GM23248 (cell line): Measurements from ENCODE around the gene CSF2. TPM values are rescaled to one million over a fixed set of nuclear protein-coding genes. Genes with fewer than 3 reads are reported as not detected.
"Not testable (repeated sequence)": the region's sequence is repeated elsewhere in the genome, so short reads cannot be mapped to it uniquely, and the experiment has no call there.

Experiments used
- DNase-seq: peaks from one replicate; pipeline ENCODE4 v3.0.0-alpha.2; 2015
- H2AFZ ChIP-seq: fragments of 200-600 bp; sonication (generic); 2 replicates; pipeline ENCODE4 v1.6.1; 2016; ENCODE audit warnings: antibody characterized with exemption
- H3F3A ChIP-seq: fragments of 200-600 bp; sonication (generic); 2 replicates; pipeline ENCODE4 v1.6.1; 2016; ENCODE audit warnings: mild to moderate bottlenecking, antibody characterized with exemption, mixed run types; ENCODE audit not compliant: insufficient read depth
- H3K27ac ChIP-seq: fragments of 200-600 bp; sonication (generic); 2 replicates; pipeline ENCODE4 v1.5.1; 2016; ENCODE audit warnings: mild to moderate bottlenecking
- H3K27me3 ChIP-seq: fragments of 200-600 bp; sonication (generic); replicated peaks from 2 replicates; pipeline ENCODE4 v1.6.1; 2016; ENCODE audit warnings: mild to moderate bottlenecking; ENCODE audit not compliant: insufficient read depth
- H3K36me3 ChIP-seq: fragments of 200-600 bp; sonication (generic); 2 replicates; pipeline ENCODE4 v1.6.1; 2016; ENCODE audit warnings: low read depth, mild to moderate bottlenecking
- H3K4me1 ChIP-seq: fragments of 200-600 bp; sonication (generic); 2 replicates; pipeline ENCODE4 v1.6.1; 2016; ENCODE audit warnings: mild to moderate bottlenecking; ENCODE audit not compliant: insufficient read depth
- H3K4me2 ChIP-seq: fragments of 200-600 bp; sonication (generic); one replicate; pipeline ENCODE4 v1.6.1; 2016; ENCODE audit warnings: mild to moderate bottlenecking; ENCODE audit not compliant: unreplicated experiment
- H3K4me3 ChIP-seq: fragments of 200-600 bp; sonication (generic); 2 replicates; pipeline ENCODE4 v1.5.1; 2016; ENCODE audit warnings: mild to moderate bottlenecking
- H3K79me2 ChIP-seq: fragments of 200-600 bp; sonication (generic); 2 replicates; pipeline ENCODE4 v1.6.1; 2016; ENCODE audit warnings: mild to moderate bottlenecking; ENCODE audit not compliant: insufficient read depth
- H3K9ac ChIP-seq: fragments of 200-600 bp; sonication (generic); 2 replicates; pipeline ENCODE4 v1.6.1; 2016; ENCODE audit warnings: mild to moderate bottlenecking
- H3K9me2 ChIP-seq: fragments of 200-600 bp; sonication (generic); 2 replicates; pipeline ENCODE4 v1.6.1; 2016; ENCODE audit warnings: mixed run types, mild to moderate bottlenecking, moderate library complexity; ENCODE audit not compliant: insufficient read depth
- H3K9me3 ChIP-seq: fragments of 200-600 bp; sonication (generic); one replicate; pipeline ENCODE4 v1.6.1; 2017; ENCODE audit warnings: low read depth
- H4K20me1 ChIP-seq: fragments of 200-600 bp; sonication (generic); 2 replicates; pipeline ENCODE4 v1.6.0; 2016; ENCODE audit not compliant: insufficient read depth
- EZH2 ChIP-seq: fragments of 200-600 bp; sonication (generic); IDR thresholded peaks from 2 replicates; pipeline ENCODE4 v1.6.1; 2018; ENCODE audit warnings: antibody characterized with exemption, mild to moderate bottlenecking; ENCODE audit not compliant: insufficient read depth, poor library complexity, severe bottlenecking
- EZH2phosphoT487 ChIP-seq: fragments of 200-600 bp; sonication (generic); IDR thresholded peaks from 2 replicates; pipeline ENCODE4 v1.6.1; 2018; ENCODE audit warnings: antibody characterized with exemption, moderate library complexity, mild to moderate bottlenecking, low read depth; ENCODE audit not compliant: insufficient read depth
- WGBS, 2 experiments: methylation state at CpG; one replicate each; pipeline ENCODE4 v1.1.6; 2015 to 2017; ENCODE audit warnings: low lambda C conversion rate in 2 of 2, low coverage in 1 of 2; ENCODE audit errors: missing lambda C conversion rate in 2 of 2; 5-methylcytosine and 5-hydroxymethylcytosine counted together
- in situ Hi-C: fragments of 300-500 bp; cut with MboI; formaldehyde crosslinking; loops from 2 replicates; pipeline ENCODE4 v1.15.0; 2020
- polyA plus RNA-seq: library from polyadenylated mRNA; unstranded; fragments of >200 nt; fragmentation: Nextera tagmentation; extraction: Ambion mirVana; gene quantifications from 2 replicates; pipeline ENCODE4 v1.2.1, GENCODE V29; 2016
- total RNA-seq: library from RNA; depleted of rRNA; stranded (reverse); fragments of >200 nt; shearing (Covaris generic); gene quantifications from 2 replicates; pipeline ENCODE4 v1.2.3, GENCODE V29; 2014

Gene CSF2
- total and polyA plus RNA-seq, 2 experiments from 2014 or later, result not detected

DNA sequence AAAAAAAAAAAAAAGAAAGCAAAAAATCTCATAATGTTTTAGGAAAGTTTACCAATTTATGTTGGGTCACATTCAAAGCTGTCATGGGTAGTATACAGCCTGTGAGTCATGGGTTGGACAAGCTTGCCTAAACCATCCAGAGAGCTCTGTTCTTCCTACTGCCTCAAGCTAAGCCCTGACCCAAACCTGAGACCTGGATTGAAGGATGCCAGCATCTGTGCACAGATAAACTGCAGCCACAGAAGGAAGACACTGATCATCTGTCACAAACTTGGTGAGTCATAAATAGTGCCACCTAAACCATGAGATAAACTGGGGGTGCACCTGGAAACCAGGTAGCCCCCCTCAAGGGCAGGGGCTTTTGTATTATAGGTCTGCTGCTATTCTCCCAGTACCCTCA, 31.0 kb downstream of the CSF2 start:
- peak overlapping the region; percentile 49 for H3K4me2 ChIP-seq
- no peaks in the 10 kb centered on the region for H3K9me3 ChIP-seq
- no peaks in the 10 kb centered on the region for H3K36me3 ChIP-seq
- no peaks in the 10 kb centered on the region for H4K20me1 ChIP-seq
- DNase-seq, result peak; percentile 84
- in situ Hi-C loops, result no loop called here
- peaks cover 14% of the 10 kb centered on the region for H3F3A ChIP-seq
- no peaks in the 10 kb centered on the region for H3K9me2 ChIP-seq
- H2AFZ ChIP-seq, result no peak overlapping the region
- H3K79me2 ChIP-seq, result no peaks in the 10 kb centered on the region
- no peak overlapping the region for H3K9ac ChIP-seq
- H3K4me1 ChIP-seq, result peaks cover 34% of the 10 kb centered on the region
- TF ChIP-seq EZH2 (no peak), EZH2phosphoT487 (no peak)
- H3K27me3 ChIP-seq, result no peaks in the 10 kb centered on the region
- H3K27ac ChIP-seq, result peak overlapping the region; percentile 79; the same call in 1 of the 2 replicates
- H3K4me3 ChIP-seq, result no peak overlapping the region

DNA sequence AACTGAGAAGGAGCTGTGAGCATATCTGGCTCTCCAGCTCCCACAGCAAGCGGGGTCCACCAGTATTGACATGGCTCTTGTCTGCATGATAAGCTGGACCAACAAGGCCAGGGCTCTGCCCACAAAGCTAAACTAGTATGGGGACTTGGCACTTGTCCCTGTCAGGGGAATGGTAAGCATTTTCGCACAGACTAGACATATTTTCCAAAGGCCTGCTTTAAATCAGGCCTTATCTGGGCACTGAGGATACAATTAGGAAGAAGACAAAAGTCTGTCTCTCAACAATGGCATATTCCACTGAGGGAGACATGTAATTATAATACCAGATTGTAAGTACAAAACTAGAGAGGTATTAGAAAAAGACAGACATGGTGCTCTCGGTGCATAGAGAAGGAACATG, 32.1 kb downstream of the CSF2 start:
- H3F3A ChIP-seq, result peaks cover 14% of the 10 kb centered on the region
- WGBS, 2 experiments, result 91 to 92% methylated on average over 3 of the region's 3 CpGs
- no peaks in the 10 kb centered on the region for H3K79me2 ChIP-seq
- no peak overlapping the region for H3K27ac ChIP-seq
- H3K27me3 ChIP-seq, result no peaks in the 10 kb centered on the region
- TF ChIP-seq EZH2phosphoT487 (no peak), EZH2 (no peak)
- H3K4me2 ChIP-seq, result no peak overlapping the region
- no peaks in the 10 kb centered on the region for H4K20me1 ChIP-seq
- no peaks in the 10 kb centered on the region for H3K9me3 ChIP-seq
- no peak overlapping the region for H3K9ac ChIP-seq
- H3K4me1 ChIP-seq, result peaks cover 33% of the 10 kb centered on the region
- no peak overlapping the region for H3K4me3 ChIP-seq
- H2AFZ ChIP-seq, result no peak overlapping the region
- in situ Hi-C loops, result no loop called here
- no peaks in the 10 kb centered on the region for H3K9me2 ChIP-seq
- H3K36me3 ChIP-seq, result no peaks in the 10 kb centered on the region
- DNase-seq, result no peak

DNA sequence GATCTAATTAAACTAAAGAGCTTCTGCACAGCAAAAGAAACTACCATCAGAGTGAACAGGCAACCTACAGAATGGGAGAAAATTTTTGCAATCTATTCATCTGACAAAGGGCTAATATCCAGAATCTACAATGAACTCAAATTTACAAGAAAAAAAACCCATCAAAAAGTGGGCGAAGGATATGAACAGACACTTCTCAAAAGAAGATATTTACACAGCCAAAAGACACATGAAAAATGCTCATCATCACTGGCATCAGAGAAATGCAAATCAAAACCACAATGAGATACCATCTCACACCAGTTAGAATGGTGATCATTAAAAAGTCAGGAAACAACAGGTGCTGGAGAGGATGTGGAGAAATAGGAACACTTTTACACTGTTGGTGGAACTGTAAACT, 34.9 kb downstream of the CSF2 start:
- H3K27ac ChIP-seq, H3K4me3 ChIP-seq, H3K9ac ChIP-seq, H3K9me2 ChIP-seq, DNase-seq, H3K27me3 ChIP-seq, H3K4me2 ChIP-seq, in situ Hi-C loops, H4K20me1 ChIP-seq, H3K79me2 ChIP-seq, H2AFZ ChIP-seq, H3K36me3 ChIP-seq, H3K9me3 ChIP-seq: not testable (repeated sequence)
- WGBS, 2 experiments, result 90 to 100% methylated on average over 1 of the region's 1 CpG
- Histone ChIP-seq H3F3A (peaks cover 21% of the 10 kb centered on the region), H3K4me1 (peaks cover 29% of the 10 kb centered on the region)

GRCh38 chr5:132108957-132109356, 35.4 kb downstream of the CSF2 start:
- in situ Hi-C loops, H3K36me3 ChIP-seq, H3K9me3 ChIP-seq, H3K4me2 ChIP-seq, H3K27me3 ChIP-seq, H3K9ac ChIP-seq, H3K4me3 ChIP-seq, H4K20me1 ChIP-seq, H3K27ac ChIP-seq, H3K9me2 ChIP-seq, DNase-seq, H2AFZ ChIP-seq, H3K79me2 ChIP-seq: not testable (repeated sequence)
- Histone ChIP-seq H3K4me1 (peaks cover 25% of the 10 kb centered on the region), H3F3A (peaks cover 19% of the 10 kb centered on the region)
- WGBS, 2 experiments, result 89 to 93% methylated on average over 3 to 4 of the region's 4 CpGs

DNA sequence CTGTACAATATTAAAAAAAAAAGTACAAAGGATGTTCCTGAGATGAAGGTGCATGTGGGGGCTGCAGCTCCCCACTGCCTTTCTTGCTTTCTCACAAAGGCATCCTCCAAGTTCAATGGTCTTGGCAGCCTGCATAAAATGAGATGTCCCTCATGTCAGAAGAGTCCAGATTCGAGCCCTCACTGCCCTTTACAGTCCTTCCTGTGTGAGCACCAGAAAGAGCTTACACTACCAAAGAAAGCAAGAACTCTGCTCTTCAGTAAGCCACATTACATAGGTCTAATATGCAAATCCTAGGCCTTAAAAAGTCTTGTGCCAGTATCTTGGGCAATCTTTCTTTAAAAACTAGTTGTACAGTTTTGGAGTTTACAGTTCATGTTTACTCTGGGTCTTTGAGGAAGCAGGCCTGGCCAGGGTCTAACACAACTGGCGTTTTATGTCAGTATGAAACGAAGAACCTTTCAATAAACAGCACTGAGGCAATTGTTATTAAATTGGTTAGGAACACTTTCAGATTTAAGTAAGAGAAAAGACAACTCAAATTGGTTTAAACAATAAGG, 36.0 kb downstream of the CSF2 start:
- no peaks in the 10 kb centered on the region for H3K27me3 ChIP-seq
- no peak for DNase-seq
- H3K9me2 ChIP-seq, result no peaks in the 10 kb centered on the region
- H3K4me3 ChIP-seq, result no peak overlapping the region
- no peaks in the 10 kb centered on the region for H3K9me3 ChIP-seq
- H3F3A ChIP-seq, result peaks cover 13% of the 10 kb centered on the region
- peaks cover 19% of the 10 kb centered on the region for H3K4me1 ChIP-seq
- H3K9ac ChIP-seq, result no peak overlapping the region
- in situ Hi-C loops, result no loop called here
- H4K20me1 ChIP-seq, result no peaks in the 10 kb centered on the region
- H3K27ac ChIP-seq, result no peak overlapping the region
- H3K4me2 ChIP-seq, result no peak overlapping the region
- H3K36me3 ChIP-seq, result no peaks in the 10 kb centered on the region
- TF ChIP-seq EZH2phosphoT487 (no peak), EZH2 (no peak)
- no peaks in the 10 kb centered on the region for H3K79me2 ChIP-seq
- H2AFZ ChIP-seq, result no peak overlapping the region
- WGBS, 2 experiments, result 87 to 93% methylated on average over 3 of the region's 3 CpGs
